K562 (cell line): Measurements from ENCODE around the gene HSF5. TPM values are rescaled to one million over a fixed set of nuclear protein-coding genes. Genes with fewer than 3 reads are reported as not detected.

Experiments used
- CREBBP ChIP-seq: IDR thresholded peaks from one replicate; pipeline ENCODE4 v1.6.1; 2012; ENCODE audit warnings: low read depth, mild to moderate bottlenecking, control low read depth, inconsistent platforms, low read length
- CREM ChIP-seq: IDR thresholded peaks from 2 replicates; pipeline ENCODE4 v1.6.1; 2014; ENCODE audit warnings: antibody characterized with exemption, low read depth
- ELF1 ChIP-seq: fragments of 200-800 bp; sonication (Bioruptor generic); IDR thresholded peaks from 2 replicates; pipeline ENCODE4 v1.6.1; 2016; ENCODE audit warnings: missing genetic modification characterization, missing compliant biosample characterization
- HNRNPUL1 ChIP-seq: fragments of 200-400 bp; formaldehyde crosslinking; IDR thresholded peaks from 2 replicates; pipeline ENCODE4 v1.6.1; 2017; ENCODE audit warnings: low read length
- KLF10 ChIP-seq: fragments of 250-450 bp; sonication (Bioruptor Pico); IDR thresholded peaks from 2 replicates; pipeline ENCODE4 v1.6.1; 2021; ENCODE audit warnings: matching md5 sums
- L3MBTL2 ChIP-seq: fragments of 450-650 bp; IDR thresholded peaks from 2 replicates; pipeline ENCODE4 v1.6.1; 2016; ENCODE audit warnings: mild to moderate bottlenecking, moderate library complexity
- MAFK ChIP-seq: IDR thresholded peaks from 2 replicates; pipeline ENCODE4 v1.6.1; 2011; ENCODE audit warnings: low read length, improper control_type of control experiment
- NCOA2 ChIP-seq, 2 experiments: fragments of 450-650 bp; IDR thresholded peaks; 2 replicates each; pipeline ENCODE4 v1.6.1; 2018; ENCODE audit warnings: mild to moderate bottlenecking in 2 of 2, moderate library complexity in 1 of 2; ENCODE audit not compliant: partially characterized antibody in 2 of 2
- PHB2 ChIP-seq: fragments of 450-650 bp; IDR thresholded peaks from 2 replicates; pipeline ENCODE4 v1.6.1; 2017; ENCODE audit warnings: low read depth
- POLR2A ChIP-seq: fragments of 450-650 bp; conservative IDR thresholded peaks from 2 replicates; pipeline ENCODE4 v1.6.1; 2016
- POLR3G ChIP-seq: IDR thresholded peaks from 2 replicates; pipeline ENCODE4 v1.6.1; 2011; ENCODE audit not compliant: insufficient read length, insufficient replicate concordance; ENCODE audit errors: extremely low read depth
- PTTG1 ChIP-seq: fragments of 450-650 bp; IDR thresholded peaks from 2 replicates; pipeline ENCODE4 v1.6.1; 2016; ENCODE audit warnings: low read depth, mild to moderate bottlenecking, missing genetic modification characterization, missing compliant biosample characterization
- SRSF3 ChIP-seq: fragments of 200-400 bp; formaldehyde crosslinking; IDR thresholded peaks from 2 replicates; pipeline ENCODE4 v1.6.1; 2016; ENCODE audit warnings: mild to moderate bottlenecking, low read length, moderate library complexity; ENCODE audit not compliant: insufficient read depth
- TSC22D4 ChIP-seq: fragments of 450-650 bp; IDR thresholded peaks from 2 replicates; pipeline ENCODE4 v1.6.1; 2016; ENCODE audit warnings: missing genetic modification characterization, missing biosample characterization, control low read depth
- ZNF124 ChIP-seq: sonication (generic); formaldehyde crosslinking; IDR thresholded peaks from 2 replicates; pipeline ENCODE4 v1.8.1; 2022; ENCODE audit warnings: missing genetic modification reagents
- ZNF133 ChIP-seq: fragments of 250-450 bp; sonication (Bioruptor Pico); IDR thresholded peaks from 2 replicates; pipeline ENCODE4 v1.4.0; 2020; ENCODE audit warnings: mild to moderate bottlenecking
- ZNF184 ChIP-seq: sonication (generic); formaldehyde crosslinking; IDR thresholded peaks from 2 replicates; pipeline ENCODE4 v1.5.0; 2020; ENCODE audit warnings: missing genetic modification reagents
- ZNF197 ChIP-seq: fragments of 200-800 bp; sonication (Bioruptor generic); IDR thresholded peaks from 2 replicates; pipeline ENCODE4 v1.6.1; 2016; ENCODE audit warnings: low read depth, missing genetic modification characterization, missing compliant biosample characterization
- ZNF785 ChIP-seq: fragments of 250-450 bp; sonication (Bioruptor Pico); IDR thresholded peaks from 2 replicates; pipeline ENCODE4 v1.4.0; 2020; ENCODE audit warnings: mild to moderate bottlenecking
- ZNF830 ChIP-seq: fragments of 250-450 bp; sonication (Bioruptor Pico); IDR thresholded peaks from 2 replicates; pipeline ENCODE4 v1.5.0; 2021; ENCODE audit warnings: mild to moderate bottlenecking
- polyA plus RNA-seq, 8 experiments: library from polyadenylated mRNA; depleted of rRNA in 4 of 8; stranded (reverse) in 5 of 8; unstranded in 3 of 8; fragments of >200 nt; fragmentation: Nextera tagmentation in 2 of 8; fragmentation: Illumina TruSeq in 1 of 8; extraction: Ambion mirVana in 2 of 8; extraction: Trizol in 1 of 8; gene quantifications; 2 replicates each; pipeline versions ENCODE4 v1.2.1 to v1.2.3, GENCODE V29; 2011 to 2014; ENCODE audit warnings: inconsistent platforms in 1 of 8, missing spikeins in 1 of 8
- total RNA-seq, 7 experiments: library from RNA; depleted of rRNA in 6 of 7; stranded (reverse); fragments of >200 nt in 6 of 7; fragmentation: Illumina TruSeq in 2 of 7; extraction: Trizol in 2 of 7; gene quantifications; 2 replicates each; pipeline versions ENCODE4 v1.2.1 to v1.2.3, GENCODE V29; 2011 to 2021; ENCODE audit warnings: low replicate concordance in 1 of 7
- TF ChIP-seq, protein P1 (sequence below): fragments of 450-650 bp; IDR thresholded peaks from 2 replicates; pipeline ENCODE4 v1.6.1; 2017; ENCODE audit warnings: antibody characterized with exemption, mild to moderate bottlenecking
- TF ChIP-seq, protein P2 (sequence below): sonication (generic); formaldehyde crosslinking; IDR thresholded peaks from 2 replicates; pipeline ENCODE4 v1.8.0; 2023; ENCODE audit warnings: mild to moderate bottlenecking, missing genetic modification reagents
- TF ChIP-seq, protein P3 (sequence below): fragments of 450-650 bp; IDR thresholded peaks from 2 replicates; pipeline ENCODE4 v1.6.1; 2016; ENCODE audit warnings: missing biosample characterization, missing genetic modification characterization

Gene HSF5
- total and polyA plus RNA-seq, 9 of the 15 experiments (the other 6 are each of a cell fraction or from before 2014, with no cell fraction given), result 0.04 TPM; not detected in 8

DNA sequence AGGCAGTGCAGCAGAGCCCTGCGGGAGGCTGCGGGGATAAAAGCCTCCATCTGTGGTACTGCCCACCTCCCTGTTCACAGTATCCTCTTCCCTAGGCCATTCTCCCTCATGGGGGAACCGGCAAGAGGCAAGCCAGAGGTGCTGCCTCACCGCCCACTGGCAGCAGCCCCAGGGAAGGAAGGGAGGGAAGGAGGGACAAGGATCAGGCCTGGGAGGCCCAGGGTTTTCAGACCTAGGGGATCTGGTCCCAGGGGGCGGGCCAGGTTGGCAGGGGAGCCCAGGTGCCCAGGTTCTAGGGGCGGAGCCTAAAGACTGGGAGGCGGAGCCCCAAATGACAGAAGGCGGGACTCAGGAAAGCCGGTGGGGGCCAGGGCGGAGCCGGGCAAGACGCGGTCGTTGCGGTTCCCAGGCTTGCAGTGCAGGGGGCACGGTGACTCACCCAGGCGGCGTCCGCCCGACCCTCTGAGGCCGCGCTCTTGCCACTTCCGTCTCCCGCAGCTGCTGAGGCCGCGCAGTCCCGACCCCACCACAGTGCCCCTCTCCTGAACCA, 29.2 kb upstream of the HSF5 start (continued):
- TF ChIP-seq, protein P1, sequence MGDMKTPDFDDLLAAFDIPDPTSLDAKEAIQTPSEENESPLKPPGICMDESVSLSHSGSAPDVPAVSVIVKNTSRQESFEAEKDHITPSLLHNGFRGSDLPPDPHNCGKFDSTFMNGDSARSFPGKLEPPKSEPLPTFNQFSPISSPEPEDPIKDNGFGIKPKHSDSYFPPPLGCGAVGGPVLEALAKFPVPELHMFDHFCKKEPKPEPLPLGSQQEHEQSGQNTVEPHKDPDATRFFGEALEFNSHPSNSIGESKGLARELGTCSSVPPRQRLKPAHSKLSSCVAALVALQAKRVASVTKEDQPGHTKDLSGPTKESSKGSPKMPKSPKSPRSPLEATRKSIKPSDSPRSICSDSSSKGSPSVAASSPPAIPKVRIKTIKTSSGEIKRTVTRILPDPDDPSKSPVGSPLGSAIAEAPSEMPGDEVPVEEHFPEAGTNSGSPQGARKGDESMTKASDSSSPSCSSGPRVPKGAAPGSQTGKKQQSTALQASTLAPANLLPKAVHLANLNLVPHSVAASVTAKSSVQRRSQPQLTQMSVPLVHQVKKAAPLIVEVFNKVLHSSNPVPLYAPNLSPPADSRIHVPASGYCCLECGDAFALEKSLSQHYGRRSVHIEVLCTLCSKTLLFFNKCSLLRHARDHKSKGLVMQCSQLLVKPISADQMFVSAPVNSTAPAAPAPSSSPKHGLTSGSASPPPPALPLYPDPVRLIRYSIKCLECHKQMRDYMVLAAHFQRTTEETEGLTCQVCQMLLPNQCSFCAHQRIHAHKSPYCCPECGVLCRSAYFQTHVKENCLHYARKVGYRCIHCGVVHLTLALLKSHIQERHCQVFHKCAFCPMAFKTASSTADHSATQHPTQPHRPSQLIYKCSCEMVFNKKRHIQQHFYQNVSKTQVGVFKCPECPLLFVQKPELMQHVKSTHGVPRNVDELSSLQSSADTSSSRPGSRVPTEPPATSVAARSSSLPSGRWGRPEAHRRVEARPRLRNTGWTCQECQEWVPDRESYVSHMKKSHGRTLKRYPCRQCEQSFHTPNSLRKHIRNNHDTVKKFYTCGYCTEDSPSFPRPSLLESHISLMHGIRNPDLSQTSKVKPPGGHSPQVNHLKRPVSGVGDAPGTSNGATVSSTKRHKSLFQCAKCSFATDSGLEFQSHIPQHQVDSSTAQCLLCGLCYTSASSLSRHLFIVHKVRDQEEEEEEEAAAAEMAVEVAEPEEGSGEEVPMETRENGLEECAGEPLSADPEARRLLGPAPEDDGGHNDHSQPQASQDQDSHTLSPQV, result no peak
- no peak for TF ChIP-seq SRSF3
- no peak for TF ChIP-seq NCOA2 (IDR thresholded peaks at IDR 0.05; ENCODE audit: partially characterized antibody in 2 of 2)
- TF ChIP-seq L3MBTL2, result no peak
- TF ChIP-seq ZNF133, result no peak
- no peak for TF ChIP-seq TSC22D4
- no peak for TF ChIP-seq ZNF197
- no peak for TF ChIP-seq PHB2
- TF ChIP-seq ZNF184 (CRISPR knock-in tag), result no peak
- no peak for TF ChIP-seq MAFK
- no peak for TF ChIP-seq ZNF830 (CRISPR knock-in tag)
- no peak for TF ChIP-seq ELF1 (tag)
- TF ChIP-seq ZNF785 (CRISPR knock-in tag), result no peak
- TF ChIP-seq CREM, result no peak
- TF ChIP-seq ZNF124 (CRISPR knock-in tag), result no peak
- TF ChIP-seq CREBBP, result no peak
- TF ChIP-seq PTTG1 (tag), result no peak
- TF ChIP-seq KLF10, result no peak
- TF ChIP-seq HNRNPUL1, result no peak
- TF ChIP-seq, protein P2, sequence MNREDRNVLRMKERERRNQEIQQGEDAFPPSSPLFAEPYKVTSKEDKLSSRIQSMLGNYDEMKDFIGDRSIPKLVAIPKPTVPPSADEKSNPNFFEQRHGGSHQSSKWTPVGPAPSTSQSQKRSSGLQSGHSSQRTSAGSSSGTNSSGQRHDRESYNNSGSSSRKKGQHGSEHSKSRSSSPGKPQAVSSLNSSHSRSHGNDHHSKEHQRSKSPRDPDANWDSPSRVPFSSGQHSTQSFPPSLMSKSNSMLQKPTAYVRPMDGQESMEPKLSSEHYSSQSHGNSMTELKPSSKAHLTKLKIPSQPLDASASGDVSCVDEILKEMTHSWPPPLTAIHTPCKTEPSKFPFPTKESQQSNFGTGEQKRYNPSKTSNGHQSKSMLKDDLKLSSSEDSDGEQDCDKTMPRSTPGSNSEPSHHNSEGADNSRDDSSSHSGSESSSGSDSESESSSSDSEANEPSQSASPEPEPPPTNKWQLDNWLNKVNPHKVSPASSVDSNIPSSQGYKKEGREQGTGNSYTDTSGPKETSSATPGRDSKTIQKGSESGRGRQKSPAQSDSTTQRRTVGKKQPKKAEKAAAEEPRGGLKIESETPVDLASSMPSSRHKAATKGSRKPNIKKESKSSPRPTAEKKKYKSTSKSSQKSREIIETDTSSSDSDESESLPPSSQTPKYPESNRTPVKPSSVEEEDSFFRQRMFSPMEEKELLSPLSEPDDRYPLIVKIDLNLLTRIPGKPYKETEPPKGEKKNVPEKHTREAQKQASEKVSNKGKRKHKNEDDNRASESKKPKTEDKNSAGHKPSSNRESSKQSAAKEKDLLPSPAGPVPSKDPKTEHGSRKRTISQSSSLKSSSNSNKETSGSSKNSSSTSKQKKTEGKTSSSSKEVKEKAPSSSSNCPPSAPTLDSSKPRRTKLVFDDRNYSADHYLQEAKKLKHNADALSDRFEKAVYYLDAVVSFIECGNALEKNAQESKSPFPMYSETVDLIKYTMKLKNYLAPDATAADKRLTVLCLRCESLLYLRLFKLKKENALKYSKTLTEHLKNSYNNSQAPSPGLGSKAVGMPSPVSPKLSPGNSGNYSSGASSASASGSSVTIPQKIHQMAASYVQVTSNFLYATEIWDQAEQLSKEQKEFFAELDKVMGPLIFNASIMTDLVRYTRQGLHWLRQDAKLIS (CRISPR knock-in tag), result no peak
- peak; percentile 56; the same call in 1 of the 2 replicates for TF ChIP-seq POLR2A
- TF ChIP-seq POLR3G, result no peak
- TF ChIP-seq, protein P3, sequence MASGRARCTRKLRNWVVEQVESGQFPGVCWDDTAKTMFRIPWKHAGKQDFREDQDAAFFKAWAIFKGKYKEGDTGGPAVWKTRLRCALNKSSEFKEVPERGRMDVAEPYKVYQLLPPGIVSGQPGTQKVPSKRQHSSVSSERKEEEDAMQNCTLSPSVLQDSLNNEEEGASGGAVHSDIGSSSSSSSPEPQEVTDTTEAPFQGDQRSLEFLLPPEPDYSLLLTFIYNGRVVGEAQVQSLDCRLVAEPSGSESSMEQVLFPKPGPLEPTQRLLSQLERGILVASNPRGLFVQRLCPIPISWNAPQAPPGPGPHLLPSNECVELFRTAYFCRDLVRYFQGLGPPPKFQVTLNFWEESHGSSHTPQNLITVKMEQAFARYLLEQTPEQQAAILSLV (tag), result no peak
